ENCODE results near the gene MRPL17. TPM values are rescaled to one million over a fixed set of nuclear protein-coding genes. Genes with fewer than 3 reads are reported as not detected.
A peak's percentile ranks its signal among the peaks of the same experiment; 100 is the strongest.
"Not testable (repeated sequence)": the region's sequence is repeated elsewhere in the genome, so short reads cannot be mapped to it uniquely, and the experiment has no call there.

The MRPL17 gene
- total RNA-seq, 3 donors from 2014 or later: 16.8 to 25.2 (median 18.9) TPM

DNA sequence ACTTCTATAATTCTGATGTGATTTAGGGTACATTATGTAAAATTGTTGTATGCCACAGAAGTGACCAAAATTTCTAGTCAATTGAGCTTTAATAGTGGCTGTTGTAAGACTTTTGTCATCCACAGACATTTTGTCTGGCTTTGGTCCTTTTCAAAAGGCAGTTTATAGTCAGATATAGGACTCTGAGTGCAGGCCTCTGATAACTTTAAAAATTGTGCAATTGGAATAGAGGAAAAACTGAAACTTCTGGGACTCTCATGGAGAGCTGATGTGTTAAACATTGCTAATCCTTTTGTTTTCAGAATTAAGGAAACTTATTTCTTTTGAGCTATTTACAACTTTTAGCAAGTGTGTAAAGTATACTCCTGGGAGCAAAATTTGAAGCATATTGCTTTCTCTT is 9.0 kb upstream of the MRPL17 start:
- H3K27ac ChIP-seq: no peak overlapping the region
- no peaks in the 10 kb centered on the region for H3K36me3 ChIP-seq
- H3K27me3 ChIP-seq: no peaks in the 10 kb centered on the region
- no peak overlapping the region for H3K4me3 ChIP-seq
- H3K9me3 ChIP-seq: no peaks in the 10 kb centered on the region
- no peaks in the 10 kb centered on the region for H3K4me1 ChIP-seq
- TF ChIP-seq, protein P1, sequence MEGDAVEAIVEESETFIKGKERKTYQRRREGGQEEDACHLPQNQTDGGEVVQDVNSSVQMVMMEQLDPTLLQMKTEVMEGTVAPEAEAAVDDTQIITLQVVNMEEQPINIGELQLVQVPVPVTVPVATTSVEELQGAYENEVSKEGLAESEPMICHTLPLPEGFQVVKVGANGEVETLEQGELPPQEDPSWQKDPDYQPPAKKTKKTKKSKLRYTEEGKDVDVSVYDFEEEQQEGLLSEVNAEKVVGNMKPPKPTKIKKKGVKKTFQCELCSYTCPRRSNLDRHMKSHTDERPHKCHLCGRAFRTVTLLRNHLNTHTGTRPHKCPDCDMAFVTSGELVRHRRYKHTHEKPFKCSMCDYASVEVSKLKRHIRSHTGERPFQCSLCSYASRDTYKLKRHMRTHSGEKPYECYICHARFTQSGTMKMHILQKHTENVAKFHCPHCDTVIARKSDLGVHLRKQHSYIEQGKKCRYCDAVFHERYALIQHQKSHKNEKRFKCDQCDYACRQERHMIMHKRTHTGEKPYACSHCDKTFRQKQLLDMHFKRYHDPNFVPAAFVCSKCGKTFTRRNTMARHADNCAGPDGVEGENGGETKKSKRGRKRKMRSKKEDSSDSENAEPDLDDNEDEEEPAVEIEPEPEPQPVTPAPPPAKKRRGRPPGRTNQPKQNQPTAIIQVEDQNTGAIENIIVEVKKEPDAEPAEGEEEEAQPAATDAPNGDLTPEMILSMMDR (IDR thresholded peaks at IDR 0.05): no peak
- TF ChIP-seq POLR2AphosphoS5 (IDR thresholded peaks at IDR 0.05) (no peak), POLR2A (IDR thresholded peaks at IDR 0.05) (no peak)
- DNase-seq (ENCODE audit: low spot score in 2 of 2): no peak
- intact Hi-C loops (cut with DNase I; ENCODE audit: low total_unique reads): no loop called here

DNA sequence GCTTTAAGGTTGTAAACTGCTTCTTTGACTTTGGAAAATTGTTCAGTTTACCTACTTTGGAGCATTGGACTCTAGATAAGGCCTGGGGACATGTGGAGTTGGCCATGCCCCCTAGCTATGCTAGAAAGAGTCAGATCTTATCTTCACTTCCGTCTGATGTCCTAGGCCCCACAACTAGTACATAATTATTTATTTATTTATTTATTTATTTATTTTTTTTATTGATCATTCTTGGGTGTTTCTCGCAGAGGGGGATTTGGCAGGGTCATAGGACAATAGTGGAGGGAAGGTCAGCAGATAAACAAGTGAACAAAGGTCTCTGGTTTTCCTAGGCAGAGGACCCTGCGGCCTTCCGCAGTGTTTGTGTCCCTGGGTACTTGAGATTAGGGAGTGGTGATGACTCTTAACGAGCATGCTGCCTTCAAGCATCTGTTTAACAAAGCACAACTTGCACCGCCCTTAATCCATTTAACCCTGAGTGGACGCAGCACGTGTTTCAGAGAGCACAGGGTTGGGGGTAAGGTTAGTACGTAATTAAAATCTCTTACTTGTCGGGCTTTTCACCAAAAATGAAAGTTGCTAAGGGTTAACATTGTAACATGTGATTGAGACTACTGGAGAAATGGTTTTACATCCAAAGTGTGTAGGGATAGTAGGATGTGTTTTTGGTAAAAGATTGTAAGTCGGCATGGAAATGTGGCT is 7.4 kb upstream of the MRPL17 start:
- H3K36me3 ChIP-seq; H3K27ac ChIP-seq; H3K4me3 ChIP-seq; H3K4me1 ChIP-seq; DNase-seq (ENCODE audit: low spot score in 2 of 2); H3K9me3 ChIP-seq; H3K27me3 ChIP-seq; intact Hi-C loops (cut with DNase I; ENCODE audit: low total_unique reads): not testable (repeated sequence)

DNA sequence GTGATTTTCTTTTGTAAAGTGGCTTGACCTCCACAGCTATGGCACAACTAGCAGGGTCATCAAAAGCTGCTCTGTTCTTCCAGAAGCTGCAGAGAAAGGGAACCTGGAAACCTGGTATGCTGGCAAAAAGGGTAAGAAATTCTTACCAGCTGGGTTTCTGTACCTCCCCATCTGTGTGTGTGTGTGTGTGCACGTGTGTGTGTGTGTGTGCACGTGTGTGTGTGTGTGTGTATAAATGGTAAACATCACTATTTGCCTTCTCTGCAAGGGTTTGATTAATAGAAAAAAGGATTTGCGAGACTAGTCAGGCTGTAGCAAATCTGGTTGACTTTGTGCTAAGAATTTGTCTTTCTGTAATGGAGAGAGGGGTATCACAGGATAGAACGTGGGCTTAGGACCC is 4.7 kb upstream of the MRPL17 start:
- Histone ChIP-seq H3K27ac (no peak overlapping the region), H3K9me3 (no peaks in the 10 kb centered on the region), H3K4me1 (no peaks in the 10 kb centered on the region), H3K4me3 (no peak overlapping the region), H3K27me3 (no peaks in the 10 kb centered on the region), H3K36me3 (no peaks in the 10 kb centered on the region)
- intact Hi-C loops (cut with DNase I; ENCODE audit: low total_unique reads): loop anchor here (1.0 kb wide), 1 partner anchor 33 kb away; the partner anchor contains the start of gene DCHS1
- DNase-seq (ENCODE audit: low spot score in 2 of 2): no peak
- TF ChIP-seq POLR2AphosphoS5 (IDR thresholded peaks at IDR 0.05) (no peak), POLR2A (IDR thresholded peaks at IDR 0.05) (no peak)
- TF ChIP-seq, protein P1 (IDR thresholded peaks at IDR 0.05): no peak

DNA sequence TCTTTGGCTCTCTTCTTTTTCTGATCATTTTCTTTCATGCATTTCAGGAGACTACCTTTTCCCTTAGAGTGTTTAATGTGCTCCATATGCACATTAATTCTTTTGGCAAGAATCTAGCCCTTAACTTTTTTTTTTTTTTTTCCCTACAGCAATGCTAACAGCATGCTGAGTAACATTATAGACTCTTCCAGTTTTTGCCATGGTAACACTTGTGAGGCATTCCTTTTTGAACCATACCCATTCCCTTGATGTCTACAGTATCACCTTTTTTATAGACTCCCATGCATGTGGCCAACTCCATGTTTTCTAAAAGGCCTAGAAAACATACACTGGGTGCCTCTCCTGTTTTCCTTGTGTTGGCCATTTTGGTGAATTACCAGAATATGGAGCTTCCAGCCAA is 2.9 kb upstream of the MRPL17 start:
- TF ChIP-seq POLR2AphosphoS5 (IDR thresholded peaks at IDR 0.05) (no peak), POLR2A (IDR thresholded peaks at IDR 0.05) (no peak)
- TF ChIP-seq, protein P1 (IDR thresholded peaks at IDR 0.05): no peak
- DNase-seq (ENCODE audit: low spot score in 2 of 2): no peak
- no peak overlapping the region for H3K27ac ChIP-seq
- no peaks in the 10 kb centered on the region for H3K9me3 ChIP-seq
- intact Hi-C loops (cut with DNase I; ENCODE audit: low total_unique reads): no loop called here
- H3K27me3 ChIP-seq: no peaks in the 10 kb centered on the region
- no peak overlapping the region for H3K4me3 ChIP-seq
- H3K4me1 ChIP-seq: no peaks in the 10 kb centered on the region
- no peaks in the 10 kb centered on the region for H3K36me3 ChIP-seq

DNA sequence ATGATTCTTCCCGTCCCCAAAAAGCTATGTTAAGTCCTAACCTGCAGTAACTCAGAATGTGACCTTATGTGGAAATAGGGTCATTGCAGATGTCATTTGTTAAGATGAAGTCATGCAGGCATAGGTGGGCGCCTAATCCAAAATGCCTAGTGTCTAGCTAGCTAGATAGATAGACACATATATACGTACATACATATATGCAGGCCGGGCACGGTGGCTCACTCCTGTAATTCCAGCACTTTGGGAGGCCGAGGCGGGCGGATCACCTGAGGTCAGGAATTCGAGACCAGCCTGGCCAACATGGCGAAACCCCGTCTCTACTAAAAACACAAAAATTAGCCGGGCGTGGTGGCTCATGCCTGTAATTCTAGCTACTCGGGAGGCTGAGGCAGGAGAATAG is 928 bp upstream of the MRPL17 start:
- H3K4me3 ChIP-seq: peak overlapping the region; percentile 83 to 86 (median 85)
- DNase-seq (ENCODE audit: low spot score in 2 of 2): not testable (repeated sequence)

DNA sequence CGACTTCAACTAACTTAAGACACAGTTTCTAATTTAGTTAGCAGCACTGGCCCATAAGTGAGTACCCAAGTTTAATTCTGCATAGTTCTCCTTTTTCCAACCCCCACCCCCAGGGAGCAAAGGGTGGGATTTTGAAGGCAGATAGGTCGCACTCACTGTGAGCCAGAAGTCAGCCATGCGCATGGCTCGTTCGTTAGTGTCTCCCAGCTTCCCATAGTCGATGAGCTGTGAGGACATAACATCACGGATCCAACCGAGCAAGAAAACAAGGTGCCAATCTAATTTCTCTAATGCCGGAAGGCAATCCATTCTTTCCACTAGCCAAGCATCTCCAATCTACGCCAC is 577 bp downstream of the MRPL17 start:
- Histone ChIP-seq H3K9me3 (no peaks in the 10 kb centered on the region), H3K4me1 (no peaks in the 10 kb centered on the region), H3K27me3 (no peaks in the 10 kb centered on the region), H3K27ac (peak overlapping the region; percentile 87 to 91), H3K4me3 (peak overlapping the region; percentile 83 to 86 (median 85)), H3K36me3 (no peaks in the 10 kb centered on the region)
- intact Hi-C loops (cut with DNase I; ENCODE audit: low total_unique reads): no loop called here
- TF ChIP-seq, protein P1 (IDR thresholded peaks at IDR 0.05): no peak
- no peak for TF ChIP-seq POLR2AphosphoS5 (IDR thresholded peaks at IDR 0.05)
- no peak for TF ChIP-seq POLR2A (IDR thresholded peaks at IDR 0.05)
- DNase-seq (ENCODE audit: low spot score in 2 of 2): no peak

More for the DNA sequence above, 928 bp upstream of the MRPL17 start:
- H3K36me3 ChIP-seq; H3K4me1 ChIP-seq; H3K9me3 ChIP-seq; intact Hi-C loops (cut with DNase I; ENCODE audit: low total_unique reads); H3K27me3 ChIP-seq: not testable (repeated sequence)
- H3K27ac ChIP-seq: peak overlapping the region; percentile 91 to 94

Data from breast epithelium (tissue), 4 donors.